HEK293 (cell line): Measurements from ENCODE around the gene CATSPERZ.
A peak's percentile ranks its signal among the peaks of the same experiment; 100 is the strongest.

Source experiments
- CTCF ChIA-PET: fragments of 350-600 bp; formaldehyde crosslinking; extraction: SDS; loops from one replicate; lab custom pipeline; 2021; ENCODE audit warnings: antibody characterized with exemption; lab: Yijun Ruan, JAX
- POLR2A ChIA-PET: fragments of 300-600 bp; formaldehyde crosslinking; extraction: SDS; loops from one replicate; lab custom pipeline; 2020; ENCODE audit warnings: antibody characterized with exemption, inconsistent platforms; lab: Yijun Ruan, JAX
- H3K27ac ChIP-seq: fragments of 200-500 bp; sonication (Bioruptor generic); 2 replicates; pipeline ENCODE4 v1.5.1; 2014; ENCODE audit warnings: low read depth, low read length, control low read depth, inconsistent platforms; ENCODE audit errors: extremely low read depth
- H3K36me3 ChIP-seq, 2 experiments: fragments of 200-500 bp in 1 of 2; sonication (Bioruptor generic) in 1 of 2; 1 replicate in 1 of 2; 2 replicates in 1 of 2; pipeline ENCODE4 v1.5.1; 2014 to 2017; ENCODE audit warnings: inconsistent platforms in 2 of 2, low read length in 2 of 2; ENCODE audit not compliant: control insufficient read depth in 2 of 2, insufficient read depth in 1 of 2
- H3K4me1 ChIP-seq: fragments of 200-500 bp; sonication (Bioruptor generic); 2 replicates; pipeline ENCODE4 v1.5.1; 2014; ENCODE audit warnings: mild to moderate bottlenecking, low read length, inconsistent platforms; ENCODE audit not compliant: control insufficient read depth, insufficient read depth
- H3K4me3 ChIP-seq: 2 replicates; pipeline ENCODE4 v1.5.1; 2011; ENCODE audit warnings: low read depth, mild to moderate bottlenecking, control low read depth, low read length, moderate library complexity
- H3K9me3 ChIP-seq: fragments of 200-500 bp; sonication (Bioruptor generic); 2 replicates; pipeline ENCODE4 v1.5.1; 2014; ENCODE audit warnings: low read depth, low read length, inconsistent platforms; ENCODE audit not compliant: control insufficient read depth, insufficient read depth
- BCL11A ChIP-seq: fragments of 450-650 bp; formaldehyde crosslinking; IDR thresholded peaks from 2 replicates; pipeline ENCODE4 v1.5.1; 2016; ENCODE audit warnings: low read depth, missing biosample characterization, missing genetic modification characterization
- BCL11B ChIP-seq: fragments of 450-650 bp; formaldehyde crosslinking; IDR thresholded peaks from 2 replicates; pipeline ENCODE4 v1.5.1; 2016; ENCODE audit warnings: low read depth, missing biosample characterization, missing genetic modification characterization
- GLIS1 ChIP-seq: fragments of 450-650 bp; formaldehyde crosslinking; IDR thresholded peaks from 2 replicates; pipeline ENCODE4 v1.5.1; 2016; ENCODE audit warnings: missing biosample characterization, missing genetic modification characterization
- GLIS2 ChIP-seq: fragments of 450-650 bp; formaldehyde crosslinking; IDR thresholded peaks from 2 replicates; pipeline ENCODE4 v1.5.1; 2016; ENCODE audit warnings: missing biosample characterization, missing genetic modification characterization
- ZNF48 ChIP-seq: fragments of 450-650 bp; formaldehyde crosslinking; IDR thresholded peaks from 2 replicates; pipeline ENCODE4 v1.5.1; 2016; ENCODE audit warnings: missing biosample characterization, missing genetic modification characterization
- ZNF585B ChIP-seq: fragments of 450-650 bp; formaldehyde crosslinking; IDR thresholded peaks from 2 replicates; pipeline ENCODE4 v1.5.1; 2016; ENCODE audit warnings: missing biosample characterization, missing genetic modification characterization
- ZNF596 ChIP-seq: fragments of 450-650 bp; IDR thresholded peaks from 2 replicates; pipeline ENCODE4 v1.5.0; 2018; ENCODE audit warnings: missing biosample characterization, mild to moderate bottlenecking, missing genetic modification characterization, moderate library complexity
- TF ChIP-seq, protein P1 (sequence below): fragments of 450-650 bp; formaldehyde crosslinking; IDR thresholded peaks from 2 replicates; pipeline ENCODE4 v1.5.1; 2017; ENCODE audit warnings: missing biosample characterization, missing genetic modification characterization
- TF ChIP-seq, protein P2 (sequence below): fragments of 450-650 bp; formaldehyde crosslinking; IDR thresholded peaks from 2 replicates; pipeline ENCODE4 v1.5.1; 2016; ENCODE audit warnings: missing biosample characterization, missing genetic modification characterization
- TF ChIP-seq, protein P3 (sequence below): fragments of 450-650 bp; formaldehyde crosslinking; IDR thresholded peaks from 2 replicates; pipeline ENCODE4 v1.5.1; 2016; ENCODE audit warnings: missing biosample characterization, missing genetic modification characterization

The CATSPERZ gene

DNA sequence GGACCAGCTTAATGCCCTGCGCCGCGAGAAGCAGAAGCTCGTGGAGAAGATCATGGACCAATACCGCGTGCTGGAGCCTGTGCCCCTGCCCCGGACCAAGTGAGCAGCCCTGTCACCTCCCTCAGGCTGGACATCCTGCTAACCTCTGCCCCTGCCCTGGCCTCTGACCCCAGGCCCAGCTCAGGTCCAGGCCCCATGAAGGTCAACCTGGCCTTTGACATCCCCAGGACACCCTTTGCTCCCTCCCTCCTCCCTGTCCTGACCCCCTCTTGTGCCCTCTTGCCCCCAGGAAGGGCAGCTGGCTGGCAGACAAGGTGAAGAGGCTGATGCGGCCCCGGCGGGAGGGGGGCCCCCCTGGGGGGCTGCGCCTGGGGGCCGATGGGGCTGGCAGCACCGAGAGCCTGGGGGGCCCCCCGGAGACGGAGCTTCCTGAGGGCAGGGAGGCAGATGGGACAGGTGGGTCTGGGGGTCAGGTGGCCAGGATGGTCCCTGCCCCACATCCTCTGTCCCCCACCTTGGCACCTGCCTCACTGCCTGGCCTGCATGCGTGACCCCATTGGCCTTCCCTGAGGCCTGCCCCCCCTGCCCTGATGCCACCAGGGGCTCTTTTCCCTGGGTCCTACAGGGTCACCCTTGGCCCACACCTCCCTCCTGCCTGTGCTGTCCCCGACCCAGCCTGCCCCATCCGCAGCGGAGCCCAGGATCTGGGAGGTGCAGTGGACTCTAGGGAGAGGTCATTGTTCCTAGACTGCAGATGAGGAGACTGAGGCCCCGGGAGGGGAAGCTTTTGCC lies 53.8 kb downstream of the CATSPERZ start:
- TF ChIP-seq ZNF596 (tag by site-specific recombination) (no peak), ZNF585B (tag by site-specific recombination) (no peak), BCL11B (peak; percentile 69), GLIS1 (tag by site-specific recombination) (peak; percentile 74; the same call in 1 of the 2 replicates), BCL11A (tag by site-specific recombination) (peak; percentile 69; the same call in 1 of the 2 replicates), ZNF48 (tag by site-specific recombination) (no peak), GLIS2 (tag by site-specific recombination) (peak; percentile 80)
- TF ChIP-seq, protein P1, sequence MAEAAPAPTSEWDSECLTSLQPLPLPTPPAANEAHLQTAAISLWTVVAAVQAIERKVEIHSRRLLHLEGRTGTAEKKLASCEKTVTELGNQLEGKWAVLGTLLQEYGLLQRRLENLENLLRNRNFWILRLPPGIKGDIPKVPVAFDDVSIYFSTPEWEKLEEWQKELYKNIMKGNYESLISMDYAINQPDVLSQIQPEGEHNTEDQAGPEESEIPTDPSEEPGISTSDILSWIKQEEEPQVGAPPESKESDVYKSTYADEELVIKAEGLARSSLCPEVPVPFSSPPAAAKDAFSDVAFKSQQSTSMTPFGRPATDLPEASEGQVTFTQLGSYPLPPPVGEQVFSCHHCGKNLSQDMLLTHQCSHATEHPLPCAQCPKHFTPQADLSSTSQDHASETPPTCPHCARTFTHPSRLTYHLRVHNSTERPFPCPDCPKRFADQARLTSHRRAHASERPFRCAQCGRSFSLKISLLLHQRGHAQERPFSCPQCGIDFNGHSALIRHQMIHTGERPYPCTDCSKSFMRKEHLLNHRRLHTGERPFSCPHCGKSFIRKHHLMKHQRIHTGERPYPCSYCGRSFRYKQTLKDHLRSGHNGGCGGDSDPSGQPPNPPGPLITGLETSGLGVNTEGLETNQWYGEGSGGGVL (tag by site-specific recombination): no peak
- TF ChIP-seq, protein P2, sequence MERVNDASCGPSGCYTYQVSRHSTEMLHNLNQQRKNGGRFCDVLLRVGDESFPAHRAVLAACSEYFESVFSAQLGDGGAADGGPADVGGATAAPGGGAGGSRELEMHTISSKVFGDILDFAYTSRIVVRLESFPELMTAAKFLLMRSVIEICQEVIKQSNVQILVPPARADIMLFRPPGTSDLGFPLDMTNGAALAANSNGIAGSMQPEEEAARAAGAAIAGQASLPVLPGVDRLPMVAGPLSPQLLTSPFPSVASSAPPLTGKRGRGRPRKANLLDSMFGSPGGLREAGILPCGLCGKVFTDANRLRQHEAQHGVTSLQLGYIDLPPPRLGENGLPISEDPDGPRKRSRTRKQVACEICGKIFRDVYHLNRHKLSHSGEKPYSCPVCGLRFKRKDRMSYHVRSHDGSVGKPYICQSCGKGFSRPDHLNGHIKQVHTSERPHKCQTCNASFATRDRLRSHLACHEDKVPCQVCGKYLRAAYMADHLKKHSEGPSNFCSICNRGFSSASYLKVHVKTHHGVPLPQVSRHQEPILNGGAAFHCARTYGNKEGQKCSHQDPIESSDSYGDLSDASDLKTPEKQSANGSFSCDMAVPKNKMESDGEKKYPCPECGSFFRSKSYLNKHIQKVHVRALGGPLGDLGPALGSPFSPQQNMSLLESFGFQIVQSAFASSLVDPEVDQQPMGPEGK: no peak
- TF ChIP-seq, protein P3, sequence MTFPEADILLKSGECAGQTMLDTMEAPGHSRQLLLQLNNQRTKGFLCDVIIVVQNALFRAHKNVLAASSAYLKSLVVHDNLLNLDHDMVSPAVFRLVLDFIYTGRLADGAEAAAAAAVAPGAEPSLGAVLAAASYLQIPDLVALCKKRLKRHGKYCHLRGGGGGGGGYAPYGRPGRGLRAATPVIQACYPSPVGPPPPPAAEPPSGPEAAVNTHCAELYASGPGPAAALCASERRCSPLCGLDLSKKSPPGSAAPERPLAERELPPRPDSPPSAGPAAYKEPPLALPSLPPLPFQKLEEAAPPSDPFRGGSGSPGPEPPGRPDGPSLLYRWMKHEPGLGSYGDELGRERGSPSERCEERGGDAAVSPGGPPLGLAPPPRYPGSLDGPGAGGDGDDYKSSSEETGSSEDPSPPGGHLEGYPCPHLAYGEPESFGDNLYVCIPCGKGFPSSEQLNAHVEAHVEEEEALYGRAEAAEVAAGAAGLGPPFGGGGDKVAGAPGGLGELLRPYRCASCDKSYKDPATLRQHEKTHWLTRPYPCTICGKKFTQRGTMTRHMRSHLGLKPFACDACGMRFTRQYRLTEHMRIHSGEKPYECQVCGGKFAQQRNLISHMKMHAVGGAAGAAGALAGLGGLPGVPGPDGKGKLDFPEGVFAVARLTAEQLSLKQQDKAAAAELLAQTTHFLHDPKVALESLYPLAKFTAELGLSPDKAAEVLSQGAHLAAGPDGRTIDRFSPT (tag by site-specific recombination): no peak
- TF ChIP-seq, all 188 proteins: peak for 4
- ChIA-PET POLR2A (interaction anchor here (1.3 to 3.7 kb wide), 3 partner anchors 37 to 168 kb away, joined by 4 to 34 read pairs (median 4); partner anchors contain the start of genes PRDX5, STIP1 and TRMT112), CTCF (interaction anchor here (0.6 to 7.8 kb wide), 21 partner anchors 10 to 803 kb away, joined by 3 to 86 read pairs (median 6); partner anchors contain the start of genes CATSPERZ, CCDC88B, ESRRA and FERMT3)
- Histone ChIP-seq H3K4me1 (no peaks in the 10 kb centered on the region; the same call in 1 of the 2 replicates), H3K27ac (no peak overlapping the region), H3K9me3 (no peaks in the 10 kb centered on the region), H3K36me3 (no peaks in the 10 kb centered on the region), H3K4me3 (no peak overlapping the region)
